NT2/D1 (cell line): Measurements from ENCODE around the gene SPDL1.

Source experiments
- SUZ12 ChIP-seq: IDR thresholded peaks from 2 replicates; pipeline ENCODE4 v1.6.1; 2011; ENCODE audit not compliant: insufficient read length, insufficient read depth; ENCODE audit errors: extremely low read depth
- YY1 ChIP-seq: IDR thresholded peaks from 2 replicates; pipeline ENCODE4 v1.6.1; 2011; ENCODE audit not compliant: insufficient read length, insufficient read depth
- ZNF274 ChIP-seq: IDR thresholded peaks from 2 replicates; pipeline ENCODE4 v1.6.1; 2011; ENCODE audit warnings: mild to moderate bottlenecking, low read depth, low read length

DNA sequence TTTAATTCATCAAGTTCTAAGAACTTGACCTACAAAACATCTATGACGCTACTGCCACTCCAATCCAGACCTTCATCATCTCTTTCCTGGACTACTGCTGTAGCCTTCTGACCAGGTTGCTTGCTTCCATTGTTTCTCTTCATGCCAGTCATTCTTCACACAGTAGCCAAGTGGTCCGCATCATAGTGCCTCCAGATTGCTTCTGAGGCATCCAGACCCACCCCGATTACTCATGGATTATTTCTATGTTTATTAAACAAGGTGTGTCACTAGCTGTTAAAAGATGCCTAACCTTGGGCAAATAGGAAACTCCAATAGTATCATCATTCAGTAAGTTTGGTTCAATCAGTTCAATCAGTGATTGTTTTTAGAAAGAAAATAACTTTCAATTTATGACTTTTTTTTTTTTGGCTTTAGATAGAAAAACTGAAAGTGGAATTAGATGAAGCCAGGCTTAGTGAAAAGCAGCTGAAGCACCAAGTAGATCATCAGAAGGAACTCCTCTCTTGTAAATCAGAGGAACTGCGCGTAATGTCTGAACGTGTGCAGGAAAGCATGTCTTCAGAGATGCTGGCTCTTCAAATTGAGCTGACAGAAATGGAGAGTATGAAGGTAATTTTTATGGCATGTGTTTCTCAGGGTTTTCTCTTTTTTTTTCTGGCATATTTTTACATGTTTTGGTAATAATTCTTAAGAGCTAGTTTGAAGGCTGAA lies 9.5 kb downstream of the SPDL1 start:
- TF ChIP-seq SUZ12 (no peak), YY1 (no peak), ZNF274 (no peak)
